ENCODE results near the gene SLC23A3.

SLC23A3 gene

GRCh38 chr2:219205165-219205538 lies 35.3 kb upstream of the SLC23A3 start:
- TF ChIP-seq ZBTB7A (IDR thresholded peaks at IDR 0.05; ENCODE audit: low read depth), result no peak
- no peak for TF ChIP-seq TCF12 (IDR thresholded peaks at IDR 0.05; ENCODE audit: low read depth)
- no peak for TF ChIP-seq TEAD4 (IDR thresholded peaks at IDR 0.05)
- TF ChIP-seq FOXM1 (IDR thresholded peaks at IDR 0.05; ENCODE audit: borderline replicate concordance, low read depth), result no peak
- no peak for TF ChIP-seq TAF1 (IDR thresholded peaks at IDR 0.05; ENCODE audit: low read depth)

GRCh38 chr2:219204425-219205164 lies 34.8 kb upstream of the SLC23A3 start:
- TF ChIP-seq EP300 (IDR thresholded peaks at IDR 0.05; ENCODE audit: borderline replicate concordance) (no peak), FOXM1 (IDR thresholded peaks at IDR 0.05; ENCODE audit: borderline replicate concordance, low read depth) (no peak), MAX (IDR thresholded peaks at IDR 0.05) (no peak), EGR1 (IDR thresholded peaks at IDR 0.05) (no peak), ZBTB7A (IDR thresholded peaks at IDR 0.05; ENCODE audit: low read depth) (no peak), CREB1 (IDR thresholded peaks at IDR 0.05; ENCODE audit: low read depth) (no peak), CEBPB (IDR thresholded peaks at IDR 0.05) (no peak), TAF1 (IDR thresholded peaks at IDR 0.05; ENCODE audit: low read depth) (no peak), RAD21 (IDR thresholded peaks at IDR 0.05; ENCODE audit: low read depth) (no peak), TCF12 (IDR thresholded peaks at IDR 0.05; ENCODE audit: low read depth) (no peak), USF1 (IDR thresholded peaks at IDR 0.05) (no peak), YY1 (IDR thresholded peaks at IDR 0.05; ENCODE audit: low read depth) (no peak), NFIC (IDR thresholded peaks at IDR 0.05) (no peak), REST (IDR thresholded peaks at IDR 0.05; ENCODE audit: low read depth) (no peak), TEAD4 (IDR thresholded peaks at IDR 0.05) (no peak)

- TF ChIP-seq REST (IDR thresholded peaks at IDR 0.05; ENCODE audit: low read depth) (no peak), FOXM1 (IDR thresholded peaks at IDR 0.05; ENCODE audit: borderline replicate concordance, low read depth) (no peak), RAD21 (IDR thresholded peaks at IDR 0.05; ENCODE audit: low read depth) (no peak), USF1 (IDR thresholded peaks at IDR 0.05) (no peak), TAF1 (IDR thresholded peaks at IDR 0.05; ENCODE audit: low read depth) (no peak)
These were observed 29.8 kb upstream of the SLC23A3 start for GRCh38 chr2:219199470-219200211.

GRCh38 chr2:219198974-219199373 lies 29.1 kb upstream of the SLC23A3 start:
- no peak for TF ChIP-seq MAX (IDR thresholded peaks at IDR 0.05)
- TF ChIP-seq CEBPB (IDR thresholded peaks at IDR 0.05), result no peak
- no peak for TF ChIP-seq YY1 (IDR thresholded peaks at IDR 0.05; ENCODE audit: low read depth)
- TF ChIP-seq TAF1 (IDR thresholded peaks at IDR 0.05; ENCODE audit: low read depth), result no peak
- TF ChIP-seq USF1 (IDR thresholded peaks at IDR 0.05), result no peak
- TF ChIP-seq TEAD4 (IDR thresholded peaks at IDR 0.05), result no peak
- TF ChIP-seq EGR1 (IDR thresholded peaks at IDR 0.05), result no peak
- TF ChIP-seq CREB1 (IDR thresholded peaks at IDR 0.05; ENCODE audit: low read depth), result no peak
- TF ChIP-seq NFIC (IDR thresholded peaks at IDR 0.05), result no peak
- no peak for TF ChIP-seq RAD21 (IDR thresholded peaks at IDR 0.05; ENCODE audit: low read depth)
- TF ChIP-seq FOXM1 (IDR thresholded peaks at IDR 0.05; ENCODE audit: borderline replicate concordance, low read depth), result no peak
- TF ChIP-seq REST (IDR thresholded peaks at IDR 0.05; ENCODE audit: low read depth), result no peak
- TF ChIP-seq TCF12 (IDR thresholded peaks at IDR 0.05; ENCODE audit: low read depth), result no peak
- no peak for TF ChIP-seq ZBTB7A (IDR thresholded peaks at IDR 0.05; ENCODE audit: low read depth)

Data from Ishikawa (cell line).